ENCODE measurements around the gene BSDC1.

GRCh38 chr1:32356478-32356877 is 37.8 kb downstream of the BSDC1 start:
- TF ChIP-seq CTCF (IDR thresholded peaks at IDR 0.05): no peak
- no peak for TF ChIP-seq POLR2AphosphoS5 (IDR thresholded peaks at IDR 0.05)
- no peak for TF ChIP-seq POLR2A (IDR thresholded peaks at IDR 0.05)
- no peak for TF ChIP-seq EP300 (IDR thresholded peaks at IDR 0.05)

Measured in upper lobe of left lung (tissue), 4 donors.